ENCODE results near the gene SMARCA4.

The SMARCA4 gene

DNA sequence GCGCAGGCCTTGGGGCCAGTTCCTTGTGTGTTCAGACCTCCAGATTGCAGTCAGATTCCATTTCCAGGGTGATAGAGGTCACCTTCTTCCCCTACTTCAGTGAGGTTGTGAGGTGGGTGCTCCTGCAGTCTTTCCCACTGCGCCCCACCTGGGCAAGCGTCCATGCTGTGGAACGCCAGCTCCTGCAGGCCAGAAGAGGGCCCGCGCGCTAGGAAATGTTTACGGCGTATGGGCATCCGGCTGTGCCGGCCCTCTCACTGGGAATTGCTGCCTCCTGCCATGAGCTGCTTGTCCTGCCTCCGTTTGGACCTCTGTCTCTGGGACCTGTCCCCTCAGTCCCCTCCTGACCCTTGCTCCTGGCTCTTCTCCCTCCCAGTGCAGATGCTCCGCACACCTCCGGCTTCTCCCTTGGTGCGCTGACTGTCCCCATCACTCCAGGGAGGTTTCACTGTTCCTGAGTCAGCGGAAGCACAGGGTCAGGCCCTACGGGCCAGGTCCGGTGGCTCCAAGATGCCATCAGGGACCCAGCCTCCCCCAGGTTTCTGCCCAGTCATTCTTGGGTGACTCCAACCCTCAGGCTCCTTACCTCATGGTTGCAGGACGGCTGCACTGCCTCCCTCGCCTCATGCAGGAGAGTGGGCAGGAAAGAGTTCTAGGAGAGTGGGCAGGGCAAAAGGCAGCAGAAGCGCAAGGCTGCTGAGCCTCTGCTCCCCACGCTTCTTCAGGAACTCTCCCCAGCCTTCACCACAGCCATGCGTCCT, 56.6 kb downstream of the SMARCA4 start:
- no peak for DNase-seq

- no peak for DNase-seq
Measured at GRCh38 chr19:11018179-11018578, 57.3 kb downstream of the SMARCA4 start.

GRCh38 chr19:11018763-11019162, 57.9 kb downstream of the SMARCA4 start:
- DNase-seq = no peak

- no peak for DNase-seq
Measured at GRCh38 chr19:11019262-11019661, 58.4 kb downstream of the SMARCA4 start.

DNA sequence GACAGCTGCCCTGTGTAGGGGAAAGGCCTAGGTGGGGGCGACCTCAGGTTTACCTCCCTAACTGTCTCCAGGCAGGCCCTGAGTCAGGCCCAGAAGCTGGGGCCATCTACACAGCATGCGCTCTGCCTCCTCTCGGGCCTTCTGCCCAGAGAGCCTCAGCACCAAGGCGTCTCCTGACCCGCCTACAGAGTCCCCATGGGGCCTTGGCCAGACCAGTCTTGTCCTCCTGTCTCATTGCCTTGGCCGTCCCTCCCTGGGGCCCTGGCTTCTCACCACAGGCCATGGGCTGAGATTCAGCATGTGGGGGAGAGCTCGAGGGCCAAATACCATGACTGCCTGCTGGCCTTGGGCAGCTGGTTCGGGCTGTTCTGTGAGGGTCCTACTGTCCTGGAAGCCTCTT, 59.0 kb downstream of the SMARCA4 start:
- DNase-seq = no peak

DNA sequence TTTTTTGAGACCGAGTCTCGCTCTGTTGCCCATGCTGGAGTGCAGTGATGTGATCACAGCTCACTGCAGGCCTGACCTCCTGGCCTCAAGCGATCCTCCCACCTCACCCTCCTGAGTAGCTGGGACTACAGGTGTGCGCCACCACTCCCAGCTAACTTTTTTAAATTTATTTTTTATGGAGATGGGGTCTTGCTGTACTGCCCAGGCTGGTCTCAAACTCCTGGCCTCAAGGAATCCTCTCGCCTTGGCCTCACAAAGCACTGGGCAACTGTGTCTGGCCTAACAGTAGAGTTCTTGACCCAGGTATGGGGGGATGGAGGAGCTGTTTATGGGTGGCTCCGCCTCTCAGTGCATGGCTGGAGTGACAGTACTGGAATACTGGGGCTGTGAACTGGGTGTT, 59.6 kb downstream of the SMARCA4 start:
- DNase-seq = no peak

DNA sequence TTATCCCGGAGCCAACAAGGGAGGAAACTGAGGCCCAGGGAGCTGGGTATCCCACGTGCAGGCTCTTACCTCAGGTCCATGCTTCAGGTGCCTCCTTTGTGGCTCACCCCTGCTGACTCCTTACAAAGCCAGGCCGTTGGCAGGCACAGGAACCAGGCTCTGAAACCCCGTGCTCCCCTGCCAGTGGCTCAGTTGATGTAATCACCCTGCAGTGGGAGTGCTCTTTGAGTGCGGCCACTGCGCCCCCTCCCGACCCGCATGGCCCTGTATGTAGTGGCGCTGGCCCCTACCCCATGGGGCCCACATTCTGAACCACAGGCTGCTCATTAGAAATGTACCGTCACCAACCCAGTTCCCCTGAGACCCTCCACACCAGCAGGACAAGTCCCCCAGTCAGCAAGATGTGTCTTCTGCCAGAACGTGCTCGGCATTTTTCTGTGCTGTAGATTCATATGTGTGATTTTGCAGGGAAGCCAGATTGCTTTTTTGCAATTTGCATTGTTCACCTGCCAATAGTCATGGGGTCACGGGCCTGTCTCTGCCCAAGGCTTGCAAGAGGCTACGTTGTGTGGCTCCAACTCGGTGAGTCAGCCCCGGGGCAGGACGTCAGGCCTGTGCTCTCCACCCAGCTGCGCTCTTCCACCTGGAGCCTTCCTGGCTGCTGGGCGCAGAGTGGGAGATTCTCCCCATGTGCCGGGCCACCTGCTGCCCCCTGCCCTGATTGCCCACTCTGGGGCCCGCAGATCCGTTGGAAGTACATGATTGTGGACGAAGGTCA, 60.3 kb downstream of the SMARCA4 start:
- DNase-seq = no peak

- DNase-seq = no peak
Measured at GRCh38 chr19:11021760-11022144, 60.9 kb downstream of the SMARCA4 start.

DNA sequence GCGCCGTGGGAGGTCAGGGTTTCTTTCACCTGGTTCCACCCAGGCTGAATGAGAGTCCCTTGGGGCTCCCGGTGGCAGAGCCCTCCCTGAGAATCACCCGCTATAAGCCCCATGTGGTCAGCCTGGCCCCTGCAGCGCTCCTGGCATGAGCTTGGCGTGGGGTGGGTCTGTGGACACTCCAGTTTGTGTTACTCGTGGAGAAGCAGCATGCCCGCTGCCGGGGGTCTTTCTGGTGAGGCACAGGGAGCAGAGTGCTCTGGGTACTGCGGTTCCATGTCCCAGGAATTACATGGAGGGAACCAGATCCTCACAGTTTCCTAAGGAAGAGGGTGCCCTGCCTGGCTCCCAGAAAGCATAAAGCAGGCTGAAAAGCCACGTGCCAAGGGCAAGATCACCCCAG, 62.2 kb downstream of the SMARCA4 start:
- DNase-seq = no peak

- no peak for DNase-seq
Measured at GRCh38 chr19:11023710-11024109, 62.9 kb downstream of the SMARCA4 start.

- DNase-seq = no peak
Measured at GRCh38 chr19:11024259-11024658, 63.4 kb downstream of the SMARCA4 start.

GRCh38 chr19:11025006-11025405, 64.2 kb downstream of the SMARCA4 start:
- DNase-seq = no peak

GRCh38 chr19:11025445-11025844, 64.6 kb downstream of the SMARCA4 start:
- no peak for DNase-seq

DNA sequence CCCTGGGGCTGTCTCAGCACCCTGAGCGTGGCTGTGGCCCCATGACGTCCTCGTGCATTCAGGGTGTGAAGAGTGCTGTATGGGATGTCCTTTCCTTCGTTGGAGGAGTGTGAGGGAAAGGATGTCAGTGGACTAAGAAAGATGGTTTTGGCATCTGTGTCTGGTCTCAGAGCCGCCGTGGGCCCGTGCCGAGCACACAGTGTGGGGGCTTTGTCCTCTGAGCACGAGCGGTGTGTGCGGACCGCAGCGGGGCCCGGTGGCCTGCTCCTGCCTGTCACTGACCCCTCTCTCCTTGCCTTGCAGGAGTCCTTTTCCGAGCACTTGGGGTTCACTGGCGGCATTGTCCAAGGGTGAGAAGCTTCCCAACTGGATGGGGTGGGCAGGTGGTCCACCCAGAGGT, 65.2 kb downstream of the SMARCA4 start:
- no peak for DNase-seq

DNA sequence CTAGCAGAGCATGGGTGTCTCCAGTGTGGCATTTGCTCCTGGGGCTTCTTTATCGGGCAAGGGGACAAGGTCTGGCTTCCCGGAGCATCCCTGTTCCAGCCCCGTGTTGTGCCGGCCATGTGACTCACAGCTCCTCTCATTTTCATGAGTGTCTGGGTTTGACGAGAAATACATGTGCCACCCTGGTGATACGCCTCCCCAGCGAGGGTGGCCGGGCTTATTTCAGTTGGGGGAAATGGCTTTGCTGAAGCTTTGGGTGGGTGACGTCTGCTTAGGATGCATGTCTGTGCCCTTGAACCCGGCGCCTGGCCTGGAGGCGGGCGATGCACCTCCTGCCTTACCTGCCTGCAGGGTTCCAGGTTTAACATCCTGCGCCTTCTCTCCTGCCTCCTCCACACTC, 66.6 kb downstream of the SMARCA4 start:
- DNase-seq = no peak

DNA sequence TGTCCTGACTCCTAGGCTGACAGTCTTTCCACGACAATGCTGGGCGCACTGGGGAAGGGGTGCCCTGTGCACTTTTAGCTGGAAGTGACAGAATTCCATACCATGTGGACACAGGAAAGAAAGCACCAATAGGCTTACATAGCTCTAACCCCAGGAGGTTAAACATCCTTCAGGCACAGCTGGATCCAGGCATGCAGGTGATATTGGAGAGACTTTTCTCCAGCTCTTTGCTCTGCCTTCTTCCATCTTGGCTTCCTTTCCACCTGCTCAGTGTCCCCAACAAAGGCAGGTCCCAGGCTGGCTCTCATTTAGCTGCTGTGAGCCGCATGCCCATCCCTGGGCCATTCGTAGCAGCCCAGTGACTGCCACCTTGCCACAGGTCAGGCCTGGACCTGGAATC, 67.3 kb downstream of the SMARCA4 start:
- DNase-seq = no peak

GRCh38 chr19:11031421-11032070, 70.7 kb downstream of the SMARCA4 start:
- DNase-seq = no peak

DNA sequence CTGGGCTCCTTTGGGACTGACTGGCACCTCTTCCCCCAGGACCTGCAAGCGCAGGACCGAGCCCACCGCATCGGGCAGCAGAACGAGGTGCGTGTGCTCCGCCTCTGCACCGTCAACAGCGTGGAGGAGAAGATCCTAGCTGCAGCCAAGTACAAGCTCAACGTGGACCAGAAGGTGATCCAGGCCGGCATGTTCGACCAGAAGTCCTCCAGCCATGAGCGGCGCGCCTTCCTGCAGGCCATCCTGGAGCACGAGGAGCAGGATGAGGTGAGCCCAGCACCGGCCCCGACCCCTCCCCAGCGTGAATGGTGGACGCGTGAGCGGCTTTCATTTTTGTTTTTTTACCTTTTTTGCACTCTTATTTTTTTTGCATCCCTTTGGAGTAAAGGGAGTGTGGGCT, 72.4 kb downstream of the SMARCA4 start:
- DNase-seq = no peak

DNA sequence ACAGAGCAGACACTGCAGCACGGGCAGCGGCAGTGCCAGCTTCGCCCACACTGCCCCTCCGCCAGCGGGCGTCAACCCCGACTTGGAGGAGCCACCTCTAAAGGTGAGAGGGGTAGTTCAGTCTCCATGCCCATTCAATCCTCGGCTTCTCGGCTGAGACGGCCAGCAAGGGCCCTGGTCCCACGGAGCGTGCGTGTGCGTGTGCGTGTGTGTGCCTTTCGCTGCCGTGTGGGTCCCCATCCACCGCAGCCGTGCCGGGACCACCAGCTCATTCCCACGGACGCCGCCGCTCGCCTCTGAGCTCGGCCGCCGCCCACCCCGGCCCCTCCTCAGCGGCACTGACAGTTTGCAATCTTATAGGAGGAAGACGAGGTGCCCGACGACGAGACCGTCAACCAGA, 72.9 kb downstream of the SMARCA4 start:
- no peak for DNase-seq

DNA sequence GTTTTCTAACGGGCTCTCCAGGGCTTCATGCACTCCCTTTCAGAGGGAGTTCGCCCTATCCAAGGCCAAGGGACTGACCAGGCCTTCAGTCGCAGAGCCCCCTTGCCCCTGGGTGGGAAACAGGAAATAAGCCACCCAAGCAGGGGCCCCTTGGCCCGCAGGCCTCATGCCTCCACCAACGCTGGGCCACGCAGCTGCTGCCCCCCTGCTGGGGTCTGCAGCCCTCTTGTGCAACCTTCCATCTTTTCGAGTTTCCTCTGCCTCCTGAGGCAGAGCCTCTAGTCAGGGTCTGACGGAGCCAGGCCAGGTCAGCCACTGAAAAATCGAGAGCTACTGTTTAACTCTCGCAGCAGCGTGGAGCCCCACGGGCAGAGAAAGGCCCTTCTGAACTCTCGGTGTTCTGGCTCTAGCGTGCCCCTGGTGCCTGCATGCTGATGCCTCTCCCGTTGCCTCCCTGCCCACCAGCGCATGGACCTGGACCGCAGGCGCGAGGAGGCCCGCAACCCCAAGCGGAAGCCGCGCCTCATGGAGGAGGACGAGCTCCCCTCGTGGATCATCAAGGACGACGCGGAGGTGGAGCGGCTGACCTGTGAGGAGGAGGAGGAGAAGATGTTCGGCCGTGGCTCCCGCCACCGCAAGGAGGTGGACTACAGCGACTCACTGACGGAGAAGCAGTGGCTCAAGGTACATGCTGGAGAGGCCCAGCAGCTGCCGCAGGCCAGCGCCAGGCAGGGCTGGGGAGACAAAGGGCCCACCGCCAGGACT, 73.8 kb downstream of the SMARCA4 start:
- no peak for DNase-seq

- DNase-seq = peak; percentile 44
Measured at GRCh38 chr19:11035441-11036377, 74.9 kb downstream of the SMARCA4 start.

DNA sequence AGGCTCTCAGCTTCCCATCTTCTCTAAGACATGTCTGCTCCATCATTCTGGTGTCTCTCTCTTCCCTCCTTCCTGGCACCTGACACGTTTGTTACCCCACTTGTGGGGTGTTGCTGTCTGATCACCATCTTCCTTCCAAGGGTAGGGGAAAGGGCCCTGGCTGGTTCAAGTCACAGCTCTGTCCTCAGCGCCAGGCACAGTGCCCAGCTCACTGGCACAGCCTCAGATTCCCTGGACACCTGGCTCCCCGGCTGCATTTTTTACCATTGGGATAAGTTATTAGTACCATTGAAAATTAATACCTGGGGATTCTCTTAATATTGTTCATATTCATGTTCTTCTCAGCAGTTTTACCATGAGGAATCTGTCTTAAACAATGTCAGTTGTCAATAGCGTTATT, 77.7 kb downstream of the SMARCA4 start:
- DNase-seq = no peak
